ENCODE data around the gene SLFNL1. TPM values are rescaled to one million over a fixed set of nuclear protein-coding genes. Genes with fewer than 3 reads are reported as not detected.

Gene SLFNL1
- total and polyA plus RNA-seq, 2 donors (not counting 1 experiment from before 2014, with no cell fraction given), result 0.01 to 0.66 TPM

GRCh38 chr1:40997096-40997495 is 24.4 kb downstream of the SLFNL1 start:
- DNase-seq (ENCODE audit: low read depth in 2 of 2), result no peak
- H3K36me3 ChIP-seq (ENCODE audit: control insufficient read depth, insufficient read depth, low read length), result peaks cover 7% of the 10 kb centered on the region
- H3K27ac ChIP-seq (ENCODE audit: insufficient read depth, low read length), result no peak overlapping the region
- no peaks in the 10 kb centered on the region for H3K4me1 ChIP-seq (ENCODE audit: control insufficient read depth, extremely low read depth, insufficient read depth, low read length)
- H3K4me2 ChIP-seq (ENCODE audit: extremely low read depth, insufficient read depth, low read length), result no peak overlapping the region
- no peaks in the 10 kb centered on the region for H3K9me3 ChIP-seq (ENCODE audit: control insufficient read depth, insufficient read depth, low read depth, low read length)
- no peaks in the 10 kb centered on the region for H3K79me2 ChIP-seq (ENCODE audit: control insufficient read depth, insufficient read depth, low read length)
- H2AFZ ChIP-seq (ENCODE audit: low read length), result no peak overlapping the region
- no peak overlapping the region for H3K9ac ChIP-seq (ENCODE audit: insufficient read depth, low read length)
- TF ChIP-seq EZH2 (IDR thresholded peaks at IDR 0.05; ENCODE audit: low read length, missing control alignments), result no peak
- no peak for TF ChIP-seq CTCF (conservative IDR thresholded peaks at IDR 0.05 in 1 of 2, IDR thresholded peaks at IDR 0.05 in 1 of 2; ENCODE audit: low read depth in 1 of 2, low read length in 2 of 2)
- H3K4me3 ChIP-seq (replicated peaks in 1 of 4; ENCODE audit: control extremely low read depth in 1 of 4, insufficient read depth in 1 of 4, low read depth in 3 of 4, low read length in 4 of 4), result no peak overlapping the region
- no peaks in the 10 kb centered on the region for H4K20me1 ChIP-seq (ENCODE audit: control insufficient read depth, extremely low read depth, insufficient read depth, low read length)
- H3K27me3 ChIP-seq (ENCODE audit: control insufficient read depth, insufficient read depth, low read length), result no peaks in the 10 kb centered on the region

GRCh38 chr1:40989066-40989465 is 32.5 kb downstream of the SLFNL1 start:
- Histone ChIP-seq H3K27ac (ENCODE audit: insufficient read depth, low read length) (no peak overlapping the region), H3K4me1 (ENCODE audit: control insufficient read depth, extremely low read depth, insufficient read depth, low read length) (no peaks in the 10 kb centered on the region), H3K27me3 (ENCODE audit: control insufficient read depth, insufficient read depth, low read length) (no peaks in the 10 kb centered on the region), H3K36me3 (ENCODE audit: control insufficient read depth, insufficient read depth, low read length) (peaks cover 21% of the 10 kb centered on the region), H3K4me3 (replicated peaks in 1 of 4; ENCODE audit: control extremely low read depth in 1 of 4, insufficient read depth in 1 of 4, low read depth in 3 of 4, low read length in 4 of 4) (no peak overlapping the region), H3K79me2 (ENCODE audit: control insufficient read depth, insufficient read depth, low read length) (peaks cover 3% of the 10 kb centered on the region), H3K9ac (ENCODE audit: insufficient read depth, low read length) (no peak overlapping the region), H2AFZ (ENCODE audit: low read length) (no peak overlapping the region), H4K20me1 (ENCODE audit: control insufficient read depth, extremely low read depth, insufficient read depth, low read length) (no peaks in the 10 kb centered on the region), H3K4me2 (ENCODE audit: extremely low read depth, insufficient read depth, low read length) (no peak overlapping the region), H3K9me3 (ENCODE audit: control insufficient read depth, insufficient read depth, low read depth, low read length) (no peaks in the 10 kb centered on the region)
- no peak for DNase-seq (ENCODE audit: low read depth in 2 of 2)
- TF ChIP-seq CTCF (conservative IDR thresholded peaks at IDR 0.05 in 1 of 2, IDR thresholded peaks at IDR 0.05 in 1 of 2; ENCODE audit: low read depth in 1 of 2, low read length in 2 of 2) (no peak), EZH2 (IDR thresholded peaks at IDR 0.05; ENCODE audit: low read length, missing control alignments) (no peak)

GRCh38 chr1:40988280-40988679 is 33.2 kb downstream of the SLFNL1 start:
- Histone ChIP-seq H3K27ac (ENCODE audit: insufficient read depth, low read length) (no peak overlapping the region), H3K79me2 (ENCODE audit: control insufficient read depth, insufficient read depth, low read length) (peaks cover 10% of the 10 kb centered on the region), H3K27me3 (ENCODE audit: control insufficient read depth, insufficient read depth, low read length) (no peaks in the 10 kb centered on the region), H3K4me2 (ENCODE audit: extremely low read depth, insufficient read depth, low read length) (no peak overlapping the region), H2AFZ (ENCODE audit: low read length) (no peak overlapping the region), H3K4me3 (replicated peaks in 1 of 4; ENCODE audit: control extremely low read depth in 1 of 4, insufficient read depth in 1 of 4, low read depth in 3 of 4, low read length in 4 of 4) (no peak overlapping the region), H3K9me3 (ENCODE audit: control insufficient read depth, insufficient read depth, low read depth, low read length) (no peaks in the 10 kb centered on the region), H3K9ac (ENCODE audit: insufficient read depth, low read length) (no peak overlapping the region), H3K4me1 (ENCODE audit: control insufficient read depth, extremely low read depth, insufficient read depth, low read length) (no peaks in the 10 kb centered on the region), H4K20me1 (ENCODE audit: control insufficient read depth, extremely low read depth, insufficient read depth, low read length) (no peaks in the 10 kb centered on the region), H3K36me3 (ENCODE audit: control insufficient read depth, insufficient read depth, low read length) (peaks cover 21% of the 10 kb centered on the region)
- no peak for TF ChIP-seq EZH2 (IDR thresholded peaks at IDR 0.05; ENCODE audit: low read length, missing control alignments)
- TF ChIP-seq CTCF (conservative IDR thresholded peaks at IDR 0.05 in 1 of 2, IDR thresholded peaks at IDR 0.05 in 1 of 2; ENCODE audit: low read depth in 1 of 2, low read length in 2 of 2), result no peak
- no peak for DNase-seq (ENCODE audit: low read depth in 2 of 2)
